OCI-LY7 (cell line): ENCODE measurements around the gene LRRC31. TPM values are rescaled to one million over a fixed set of nuclear protein-coding genes. Genes with fewer than 3 reads are reported as not detected.

Experiments
- BruUV-seq: library from RNA; stranded (reverse); fragments of 400-500 nt; replicated peaks from 2 replicates; lab custom pipeline; 2021; lab: Mats Ljungman, UMichigan
- CTCF ChIA-PET: fragments of 300-600 bp; sonication (Branson Sonifier 250); formaldehyde crosslinking; loops from one replicate; lab custom pipeline; 2022; ENCODE audit warnings: antibody characterized with exemption; ENCODE audit not compliant: unreplicated experiment; lab: Charles Lee
- POLR2A ChIA-PET: fragments of 300-600 bp; sonication (Branson Sonifier 250); formaldehyde crosslinking; loops from one replicate; lab custom pipeline; 2022; ENCODE audit warnings: antibody characterized with exemption; lab: Charles Lee
- DNase-seq: peaks from one replicate; pipeline ENCODE4 v3.0.0-alpha.2; 2015; ENCODE audit warnings: low spot score
- H2AFZ ChIP-seq: fragments of 200-600 bp; sonication (generic), shearing (Covaris generic); 2 replicates; pipeline ENCODE4 v1.6.1; 2014; ENCODE audit warnings: mild to moderate bottlenecking, antibody characterized with exemption, low read length, moderate library complexity
- H3K27ac ChIP-seq: fragments of 200-600 bp; sonication (generic); 2 replicates; pipeline ENCODE4 v1.5.1; 2014; ENCODE audit warnings: mixed run types, low read depth, mild to moderate bottlenecking, moderate library complexity, low read length, inconsistent platforms; ENCODE audit not compliant: poor library complexity, severe bottlenecking
- H3K36me3 ChIP-seq: fragments of 200-600 bp; sonication (generic); 2 replicates; pipeline ENCODE4 v1.6.1; 2014; ENCODE audit warnings: mild to moderate bottlenecking, antibody characterized with exemption, low read length, moderate library complexity, mixed read lengths; ENCODE audit not compliant: insufficient read depth
- H3K4me1 ChIP-seq: fragments of 200-600 bp; sonication (generic); 2 replicates; pipeline ENCODE4 v1.5.1; 2014; ENCODE audit warnings: mild to moderate bottlenecking, low read length; ENCODE audit not compliant: insufficient read depth, poor library complexity, severe bottlenecking
- H3K4me2 ChIP-seq: fragments of 200-600 bp; sonication (generic); 2 replicates; pipeline ENCODE4 v1.6.1; 2014; ENCODE audit warnings: mild to moderate bottlenecking, low read length
- H3K4me3 ChIP-seq: fragments of 200-600 bp; sonication (generic); 2 replicates; pipeline ENCODE4 v1.5.1; 2014; ENCODE audit warnings: mild to moderate bottlenecking, low read depth, low read length; ENCODE audit not compliant: poor library complexity, severe bottlenecking
- H3K79me2 ChIP-seq: fragments of 200-600 bp; sonication (generic); 2 replicates; pipeline ENCODE4 v1.6.1; 2016; ENCODE audit warnings: low read depth, mild to moderate bottlenecking, low read length, moderate library complexity, mixed read lengths; ENCODE audit not compliant: insufficient read depth
- H3K9me2 ChIP-seq: fragments of 200-600 bp; sonication (generic); 2 replicates; pipeline ENCODE4 v1.6.1; 2016; ENCODE audit warnings: mild to moderate bottlenecking, low read length, mixed read lengths; ENCODE audit not compliant: insufficient read depth
- H3K9me3 ChIP-seq: fragments of 200-600 bp; sonication (generic); 2 replicates; pipeline ENCODE4 v1.6.1; 2014; ENCODE audit warnings: mild to moderate bottlenecking, mixed run types, low read length, mixed read lengths
- H4K20me1 ChIP-seq: fragments of 200-600 bp; sonication (generic); 2 replicates; pipeline ENCODE4 v1.6.1; 2014; ENCODE audit warnings: mild to moderate bottlenecking, antibody characterized with exemption, low read length, moderate library complexity, mixed read lengths; ENCODE audit not compliant: insufficient read depth
- CTCF ChIP-seq: fragments of 200-600 bp; sonication (generic); conservative IDR thresholded peaks from 2 replicates; pipeline ENCODE4 v1.5.1; 2014; ENCODE audit warnings: mild to moderate bottlenecking, antibody characterized with exemption, low read length, moderate library complexity, mixed read lengths
- EZH2phosphoT487 ChIP-seq: fragments of 200-600 bp; sonication (generic); IDR thresholded peaks from 2 replicates; pipeline ENCODE4 v1.6.1; 2018; ENCODE audit warnings: low read depth, borderline replicate concordance, mild to moderate bottlenecking, mixed run types, antibody characterized with exemption, low read length, moderate library complexity, mixed read lengths
- intact Hi-C: fragments of 100-400 bp; cut with micrococcal nuclease; formaldehyde crosslinking; loops from one replicate; pipeline ENCODE4 v1.10.0; 2022; ENCODE audit not compliant: unreplicated experiment
- total RNA-seq, 2 experiments: library from RNA; depleted of rRNA in 1 of 2; stranded (reverse); fragments of >200 nt in 1 of 2; shearing (Covaris generic) in 1 of 2; gene quantifications; 2 replicates each; pipeline ENCODE4 v1.2.3, GENCODE V29; 2014 to 2022

The LRRC31 gene
- total RNA-seq, 2 experiments from 2014 or later = not detected

GRCh38 chr3:169790687-169791429 is 78.9 kb downstream of the LRRC31 start:
- no peaks in the 10 kb centered on the region for H3K9me2 ChIP-seq
- H3K27ac ChIP-seq = no peak overlapping the region
- ChIA-PET POLR2A (interaction anchor here (0.7 to 1.0 kb wide), 2 partner anchors 11 to 19 kb away, joined by 3 to 4 read pairs; no protein-coding TSS in a partner anchor), CTCF (no interaction called here)
- no TSS peak for BruUV-seq
- TF ChIP-seq EZH2phosphoT487 = no peak
- TF ChIP-seq CTCF = no peak
- H3K4me2 ChIP-seq = no peak overlapping the region
- DNase-seq = no peak
- H3K36me3 ChIP-seq = peaks cover 67% of the 10 kb centered on the region
- no peak overlapping the region for H3K4me3 ChIP-seq
- no peaks in the 10 kb centered on the region for H4K20me1 ChIP-seq
- H3K79me2 ChIP-seq = no peaks in the 10 kb centered on the region
- no peak overlapping the region for H2AFZ ChIP-seq
- H3K4me1 ChIP-seq = no peaks in the 10 kb centered on the region
- intact Hi-C loops = no loop called here
- H3K9me3 ChIP-seq = no peaks in the 10 kb centered on the region

- H3K4me3 ChIP-seq = no peak overlapping the region
- H3K9me3 ChIP-seq = no peaks in the 10 kb centered on the region
- no peak overlapping the region for H2AFZ ChIP-seq
- ChIA-PET CTCF (no interaction called here), POLR2A (interaction anchor here (1.0 kb wide), 1 partner anchor 18 kb away, joined by 4 read pairs; no protein-coding TSS in a partner anchor)
- no peak overlapping the region for H3K27ac ChIP-seq
- TF ChIP-seq EZH2phosphoT487 (no peak), CTCF (no peak)
- intact Hi-C loops = no loop called here
- peaks cover 73% of the 10 kb centered on the region for H3K36me3 ChIP-seq
- no peaks in the 10 kb centered on the region for H4K20me1 ChIP-seq
- DNase-seq = no peak
- no TSS peak for BruUV-seq
- no peak overlapping the region for H3K4me2 ChIP-seq
- H3K9me2 ChIP-seq = no peaks in the 10 kb centered on the region
- no peaks in the 10 kb centered on the region for H3K4me1 ChIP-seq
- H3K79me2 ChIP-seq = no peaks in the 10 kb centered on the region
Observed at GRCh38 chr3:169790219-169790618, 79.5 kb downstream of the LRRC31 start.

Other genes starting within 250 kb of the LRRC31 start
- not detected in 2 replicates for gene MECOM, start 206.2 kb downstream of the LRRC31 start, total RNA-seq (2014; rRNA removed; shearing (Covaris generic))
- gene MECOM, start 206.2 kb downstream of the LRRC31 start, total RNA-seq (2022) = not detected in 2 replicates
- gene TERC, start 104.9 kb downstream of the LRRC31 start, total RNA-seq (2014; rRNA removed; shearing (Covaris generic)) = 143 and 210 TPM in 2 replicates
- gene TERC, start 104.9 kb downstream of the LRRC31 start, total RNA-seq (2022) = 10.7 and 15.9 TPM in 2 replicates
- gene ACTRT3, start 100.4 kb downstream of the LRRC31 start, total RNA-seq (2014; rRNA removed; shearing (Covaris generic)) = 0.39 TPM in 1 of 2 replicates, not detected in the other
- 0.42 and 1.2 TPM in 2 replicates for gene ACTRT3, start 100.4 kb downstream of the LRRC31 start, total RNA-seq (2022)
- 12.0 and 13.1 TPM in 2 replicates for gene MYNN, start 96.5 kb downstream of the LRRC31 start, total RNA-seq (2014; rRNA removed; shearing (Covaris generic))
- 12.1 and 12.2 TPM in 2 replicates for gene MYNN, start 96.5 kb downstream of the LRRC31 start, total RNA-seq (2022)
- gene LRRIQ4, start 57.1 kb downstream of the LRRC31 start, total RNA-seq (2014; rRNA removed; shearing (Covaris generic)) = 0.08 and 0.47 TPM in 2 replicates
- gene LRRIQ4, start 57.1 kb downstream of the LRRC31 start, total RNA-seq (2022) = 0.17 and 0.39 TPM in 2 replicates
- 2.2 and 2.8 TPM in 2 replicates for gene LRRC34, start 57.0 kb downstream of the LRRC31 start, total RNA-seq (2014; rRNA removed; shearing (Covaris generic))
- 3.3 and 3.9 TPM in 2 replicates for gene LRRC34, start 57.0 kb downstream of the LRRC31 start, total RNA-seq (2022)
- 0.23 and 1.1 TPM in 2 replicates for gene SAMD7, start 41.6 kb upstream of the LRRC31 start, total RNA-seq (2014; rRNA removed; shearing (Covaris generic))
- 0.93 and 0.96 TPM in 2 replicates for gene SAMD7, start 41.6 kb upstream of the LRRC31 start, total RNA-seq (2022)
- 64.5 and 77.4 TPM in 2 replicates for gene SEC62, start 96.9 kb upstream of the LRRC31 start, total RNA-seq (2014; rRNA removed; shearing (Covaris generic))
- gene SEC62, start 96.9 kb upstream of the LRRC31 start, total RNA-seq (2022) = 163 and 176 TPM in 2 replicates
- 90.5 and 108 TPM in 2 replicates for gene GPR160, start 168.1 kb upstream of the LRRC31 start, total RNA-seq (2014; rRNA removed; shearing (Covaris generic))
- gene GPR160, start 168.1 kb upstream of the LRRC31 start, total RNA-seq (2022) = 115 and 117 TPM in 2 replicates